NCI-H510A treated with DMSO at 0.1 percent for 48 hours (cell line): ENCODE data around the gene UBAP1L.
"Not testable (repeated sequence)": the region's sequence is repeated elsewhere in the genome, so short reads cannot be mapped to it uniquely, and the experiment has no call there.

ENCODE experiments used
- DNase-seq: peaks from one replicate; lab custom pipeline; 2025; lab: John Stamatoyannopoulos, UW

UBAP1L gene

DNA sequence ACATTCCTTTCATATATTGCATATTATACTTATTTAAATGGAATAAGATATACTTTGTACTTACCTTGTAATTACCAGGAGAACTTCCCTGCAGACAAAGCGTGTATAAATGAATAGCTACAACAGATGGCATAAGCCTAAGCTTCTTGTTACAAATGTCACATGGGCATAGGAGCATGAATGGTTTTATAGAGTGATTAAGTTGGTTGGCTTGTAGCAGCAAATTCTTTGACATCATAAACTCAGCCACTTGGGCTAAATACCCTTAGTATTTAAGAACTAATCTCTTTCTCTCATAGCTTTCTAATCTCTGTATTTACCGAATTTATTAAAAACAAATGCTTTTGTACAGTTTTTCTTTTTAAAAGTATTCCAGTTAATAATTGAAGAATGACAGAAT lies at the start of gene UBAP1L:
UBAP1L (minus strand) TSS at position 115 of the 400 bp plus-strand sequence. CDS start 8,985 bp downstream, outside the sequence.
- DNase-seq = no peak

DNA sequence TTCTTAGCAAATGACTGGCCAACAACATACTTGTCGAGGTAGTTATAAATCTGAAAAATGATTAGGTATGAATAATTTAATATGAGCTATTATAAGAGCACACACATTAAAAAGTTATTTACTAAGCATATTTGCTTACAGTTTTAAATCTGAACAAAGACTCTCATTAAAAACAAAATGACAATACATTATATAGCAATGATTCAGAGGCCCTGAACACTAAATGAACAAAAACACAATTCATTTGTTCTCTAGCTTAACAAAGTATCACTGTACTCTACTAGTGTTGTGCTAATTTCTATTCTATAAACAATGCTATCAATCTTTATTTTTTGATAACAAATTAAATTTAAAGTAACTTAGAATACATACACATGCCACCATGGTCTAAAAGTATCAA lies 49.1 kb upstream of the UBAP1L start:
- no peak for DNase-seq

GRCh38 chr15:65163041-65163440 lies 48.0 kb upstream of the UBAP1L start:
- DNase-seq = no peak

DNA sequence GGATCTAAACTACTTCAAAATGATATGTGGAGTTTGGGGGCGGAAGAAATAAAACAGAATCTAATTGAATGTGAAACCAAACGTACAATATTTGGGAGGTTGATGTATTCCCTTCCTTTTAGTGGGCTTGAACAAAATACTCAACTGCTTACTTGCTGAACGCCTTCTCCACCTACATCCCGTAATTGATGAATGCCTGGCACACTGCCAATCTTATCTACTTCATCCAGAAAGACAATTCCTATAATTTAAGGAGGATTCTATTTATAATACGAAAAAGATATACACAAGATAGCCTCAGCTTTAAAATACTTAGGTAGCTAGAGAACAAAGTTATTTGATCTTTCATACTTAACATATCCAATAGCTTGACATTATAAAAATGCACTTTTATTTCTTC lies 41.7 kb upstream of the UBAP1L start:
- DNase-seq = no peak

DNA sequence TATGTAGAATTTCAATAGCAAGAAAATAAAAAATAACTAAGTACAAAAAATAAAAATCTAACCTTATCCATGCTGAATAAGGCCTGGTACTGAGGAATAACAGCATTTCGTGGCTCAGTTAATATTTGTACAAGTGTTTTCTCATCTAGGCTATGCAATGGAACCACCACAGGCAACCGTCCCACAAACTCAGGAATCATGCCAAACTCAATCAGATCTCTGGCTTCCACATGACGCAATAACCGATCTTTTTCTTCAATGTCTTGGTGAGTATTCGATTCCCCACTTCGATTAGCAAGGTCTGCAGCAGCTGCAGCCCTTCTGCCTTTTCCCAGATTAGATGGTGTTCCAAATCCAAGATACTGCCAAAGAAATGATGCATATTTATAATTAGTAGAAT lies 39.7 kb upstream of the UBAP1L start:
- DNase-seq = no peak

- no peak for DNase-seq
These were observed 32.9 kb upstream of the UBAP1L start for GRCh38 chr15:65147902-65148301.

- no peak for DNase-seq
These were observed 31.4 kb upstream of the UBAP1L start for GRCh38 chr15:65146438-65146837.

DNA sequence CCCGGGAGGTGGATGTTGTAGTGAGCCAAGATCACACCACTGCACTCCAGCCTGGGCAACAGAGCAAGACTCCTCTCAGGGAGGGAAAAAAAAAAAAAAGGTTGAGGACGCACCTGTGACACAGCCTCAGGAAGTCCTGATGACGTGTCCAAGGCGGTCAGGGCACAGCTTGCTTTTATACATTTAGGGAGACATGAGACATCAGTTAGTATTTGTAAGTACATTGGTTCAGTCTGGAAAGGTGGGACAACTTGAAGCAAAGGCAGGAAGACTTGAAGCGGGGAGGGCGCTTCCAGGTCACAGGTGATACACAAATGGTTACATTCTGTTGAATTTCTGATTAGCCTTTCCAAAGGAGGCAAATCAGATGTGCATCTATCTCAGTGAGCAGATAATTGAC lies 23.6 kb upstream of the UBAP1L start:
- not testable (repeated sequence) for DNase-seq

GRCh38 chr15:65137893-65138292 lies 22.9 kb upstream of the UBAP1L start:
- DNase-seq = not testable (repeated sequence)

DNA sequence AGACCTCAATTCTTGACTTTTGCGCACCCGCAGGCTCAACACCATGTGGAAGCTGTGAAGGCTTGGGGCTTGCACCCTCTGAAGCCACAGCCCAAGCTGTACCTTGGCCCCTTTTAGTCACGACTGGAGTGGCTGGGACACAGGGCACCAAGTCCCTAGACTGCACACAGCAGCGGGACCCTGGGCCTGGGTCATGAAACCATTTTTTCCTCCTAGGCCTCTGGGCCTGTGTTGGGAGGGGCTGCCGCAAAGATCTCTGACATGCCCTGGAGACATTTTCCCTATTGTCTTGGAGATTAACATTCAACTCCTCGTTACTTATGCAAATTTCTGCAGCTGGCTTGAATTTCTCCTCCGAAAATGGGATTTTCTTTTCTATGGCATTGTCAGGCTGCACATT lies 22.1 kb upstream of the UBAP1L start:
- DNase-seq = not testable (repeated sequence)

DNA sequence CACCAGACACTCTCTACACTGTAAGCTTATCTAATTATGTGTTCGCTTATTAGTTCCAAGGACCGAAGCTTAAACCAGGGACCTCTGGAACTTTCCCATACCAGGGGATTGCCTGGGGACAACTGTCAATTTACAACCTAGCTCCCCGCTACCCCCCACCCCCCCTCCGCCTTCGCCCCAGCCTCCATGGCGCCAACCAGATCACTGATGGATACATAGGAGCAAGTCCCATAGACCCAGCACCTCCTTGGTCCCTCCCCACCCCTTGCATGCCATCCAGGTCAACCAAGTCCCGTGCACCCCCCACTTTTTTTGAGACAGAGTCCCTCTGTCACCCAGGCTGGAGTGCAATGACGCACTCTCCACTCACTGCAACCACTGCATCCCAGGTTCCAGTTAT lies 19.5 kb upstream of the UBAP1L start:
- no peak for DNase-seq

DNA sequence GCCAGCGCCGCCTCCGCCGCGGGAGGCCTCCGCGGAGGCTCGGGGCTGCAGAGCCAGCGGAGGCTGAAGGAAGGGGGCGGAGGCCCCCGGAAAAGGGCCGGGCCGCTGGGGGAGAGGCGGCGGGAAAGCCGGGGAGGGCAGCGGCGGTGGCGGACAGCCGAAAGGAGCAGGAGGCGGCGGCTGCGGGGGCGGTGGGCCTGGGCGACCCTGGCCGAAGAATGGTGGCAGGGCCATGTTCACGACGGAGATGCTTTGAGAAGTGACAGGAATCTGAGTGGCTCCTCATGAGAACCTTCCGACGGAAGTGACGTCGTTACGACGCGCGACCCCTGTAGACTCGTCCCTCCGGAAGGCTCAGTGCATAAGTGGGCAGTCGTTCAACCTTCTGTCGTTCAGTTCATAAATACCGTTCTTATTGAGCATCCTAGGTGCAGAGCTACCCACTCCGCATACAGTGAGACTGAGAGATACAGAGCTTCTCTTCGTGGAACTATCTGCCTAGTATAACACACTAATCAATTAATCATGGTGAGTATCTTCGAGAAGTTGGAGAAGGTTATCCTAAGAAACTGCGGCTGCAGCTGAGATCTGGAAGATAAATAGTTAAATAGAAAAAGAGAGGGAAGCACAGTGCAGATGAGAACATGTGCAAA lies 18.7 kb upstream of the UBAP1L start, which contains the start of gene PDCD7:
PDCD7 (minus strand) TSS at position 261 of the 653 bp plus-strand sequence; CDS start at position 234, 27 bp downstream.
- DNase-seq = peak; percentile 83

GRCh38 chr15:65132878-65133547 lies 18.0 kb upstream of the UBAP1L start:
- DNase-seq = no peak

DNA sequence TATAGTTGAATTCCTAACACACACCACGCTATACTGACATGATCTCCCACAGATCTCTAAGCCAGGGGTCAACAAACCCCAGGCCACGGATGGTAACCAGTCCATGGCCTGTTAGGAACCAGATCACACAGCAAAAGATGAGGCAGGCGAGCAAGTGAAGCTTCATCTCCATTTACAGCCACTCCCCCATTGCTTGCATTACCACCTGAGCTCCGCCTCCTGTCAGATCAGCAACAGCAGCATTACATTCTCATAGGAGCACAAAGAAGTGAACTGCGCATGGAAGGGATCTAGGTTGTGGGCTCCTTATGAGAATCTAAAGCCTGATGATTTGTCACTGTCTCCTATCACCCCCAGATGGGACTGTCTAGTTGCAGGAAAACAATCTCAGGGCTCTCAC lies 15.9 kb upstream of the UBAP1L start:
- no peak for DNase-seq

- DNase-seq = peak; percentile 67
These were observed 542 bp upstream of the UBAP1L start for GRCh38 chr15:65115542-65115941.

- DNase-seq = no peak
These were observed 4.2 kb downstream of the UBAP1L start for GRCh38 chr15:65110676-65111292.

DNA sequence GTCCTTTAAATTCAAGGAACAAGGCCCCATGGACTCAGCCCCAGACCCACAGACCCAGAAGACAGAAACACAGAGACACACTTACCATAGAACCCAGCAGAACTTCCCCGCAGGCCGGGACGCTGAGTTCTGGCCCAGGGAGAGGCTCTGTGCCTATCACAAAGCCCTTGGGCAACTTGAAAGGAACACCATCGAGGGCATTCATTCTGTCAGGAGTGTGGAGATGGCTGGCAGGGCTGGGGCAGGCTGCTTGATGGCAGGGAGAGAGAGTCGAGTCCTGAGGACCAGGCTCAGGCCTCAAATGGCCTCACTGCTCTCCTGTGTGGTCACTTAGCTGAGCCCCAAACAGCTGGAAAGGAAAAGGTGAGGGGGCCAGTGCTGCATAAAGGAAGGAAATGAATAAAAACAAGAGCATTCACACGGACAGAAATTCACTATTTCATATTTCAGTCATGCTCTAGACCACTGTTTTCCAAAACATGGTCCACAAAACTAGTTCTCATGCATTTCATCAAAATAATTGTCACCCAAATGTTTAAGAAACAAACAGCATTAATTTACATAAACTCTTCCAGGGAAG lies 8.9 kb downstream of the UBAP1L start:
- no peak for DNase-seq

- no peak for DNase-seq
These were observed 10.0 kb downstream of the UBAP1L start for GRCh38 chr15:65105038-65105437.

- no peak for DNase-seq
These were observed 12.1 kb downstream of the UBAP1L start for GRCh38 chr15:65102912-65103311.

GRCh38 chr15:65101891-65102708 lies 12.9 kb downstream of the UBAP1L start:
- no peak for DNase-seq

DNA sequence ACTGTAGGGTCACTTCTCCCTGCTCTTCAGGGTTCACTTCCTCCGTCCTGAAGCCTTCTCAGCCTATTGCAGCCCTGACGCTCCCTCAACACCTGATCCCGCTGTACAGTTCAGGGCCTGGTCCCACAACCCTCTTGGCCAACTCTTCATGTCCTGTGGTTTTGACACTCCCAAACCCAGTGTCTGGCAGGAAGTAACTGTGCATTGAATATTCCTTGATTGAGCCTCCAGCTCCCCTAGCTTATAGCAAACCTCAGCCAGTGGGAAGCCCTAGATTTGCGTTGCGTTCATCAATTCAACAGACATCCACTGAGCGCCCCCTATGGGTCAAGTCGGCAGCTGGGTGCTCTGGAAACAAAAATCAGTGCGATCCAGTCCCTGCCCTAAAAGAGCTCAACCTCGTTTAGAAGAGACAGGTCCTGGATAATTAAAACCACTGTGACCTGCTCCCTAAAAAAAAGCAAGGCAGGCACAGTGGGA lies 13.5 kb downstream of the UBAP1L start:
- no peak for DNase-seq

- DNase-seq = no peak
These were observed 14.6 kb downstream of the UBAP1L start for GRCh38 chr15:65100442-65100841.
